ENCODE data around the gene BCL2L13. TPM values are rescaled to one million over a fixed set of nuclear protein-coding genes. Genes with fewer than 3 reads are reported as not detected.

The BCL2L13 gene
- polyA plus RNA-seq, 1 experiment = 74.3 TPM

DNA sequence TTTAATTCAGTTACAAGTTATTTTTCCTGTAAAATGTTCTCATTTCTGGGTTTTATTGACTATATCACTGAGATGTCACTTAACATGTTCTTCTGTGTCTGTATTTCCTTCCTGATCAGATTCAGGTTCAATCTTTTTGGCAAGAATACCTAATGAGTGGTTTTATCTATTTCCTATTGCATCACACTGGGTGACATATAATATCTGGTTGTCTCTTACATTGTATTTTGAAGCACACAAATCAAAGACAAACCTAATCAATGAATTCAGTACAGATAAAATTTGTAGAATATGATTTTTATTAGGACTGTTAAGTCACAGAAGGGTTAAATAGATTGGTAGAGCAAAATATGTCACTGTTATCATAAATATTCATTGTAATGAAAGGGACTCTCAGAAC, 60.4 kb downstream of the BCL2L13 start:
- H3K36me3 ChIP-seq (ENCODE audit: control insufficient read depth, insufficient read depth, low read length) = peaks cover 1% of the 10 kb centered on the region
- H3K4me3 ChIP-seq (ENCODE audit: low read depth, low read length) = no peak overlapping the region
- CTCF ChIA-PET = no interaction called here
- POLR2A ChIA-PET = no interaction called here
- TF ChIP-seq, protein P1, sequence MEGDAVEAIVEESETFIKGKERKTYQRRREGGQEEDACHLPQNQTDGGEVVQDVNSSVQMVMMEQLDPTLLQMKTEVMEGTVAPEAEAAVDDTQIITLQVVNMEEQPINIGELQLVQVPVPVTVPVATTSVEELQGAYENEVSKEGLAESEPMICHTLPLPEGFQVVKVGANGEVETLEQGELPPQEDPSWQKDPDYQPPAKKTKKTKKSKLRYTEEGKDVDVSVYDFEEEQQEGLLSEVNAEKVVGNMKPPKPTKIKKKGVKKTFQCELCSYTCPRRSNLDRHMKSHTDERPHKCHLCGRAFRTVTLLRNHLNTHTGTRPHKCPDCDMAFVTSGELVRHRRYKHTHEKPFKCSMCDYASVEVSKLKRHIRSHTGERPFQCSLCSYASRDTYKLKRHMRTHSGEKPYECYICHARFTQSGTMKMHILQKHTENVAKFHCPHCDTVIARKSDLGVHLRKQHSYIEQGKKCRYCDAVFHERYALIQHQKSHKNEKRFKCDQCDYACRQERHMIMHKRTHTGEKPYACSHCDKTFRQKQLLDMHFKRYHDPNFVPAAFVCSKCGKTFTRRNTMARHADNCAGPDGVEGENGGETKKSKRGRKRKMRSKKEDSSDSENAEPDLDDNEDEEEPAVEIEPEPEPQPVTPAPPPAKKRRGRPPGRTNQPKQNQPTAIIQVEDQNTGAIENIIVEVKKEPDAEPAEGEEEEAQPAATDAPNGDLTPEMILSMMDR (IDR thresholded peaks at IDR 0.05; ENCODE audit: insufficient read depth, low read depth, low read length) = no peak
- no peaks in the 10 kb centered on the region for H3K27me3 ChIP-seq (ENCODE audit: control insufficient read depth, insufficient read depth, low read length)
- no peak for DNase-seq (ENCODE audit: low read depth)

DNA sequence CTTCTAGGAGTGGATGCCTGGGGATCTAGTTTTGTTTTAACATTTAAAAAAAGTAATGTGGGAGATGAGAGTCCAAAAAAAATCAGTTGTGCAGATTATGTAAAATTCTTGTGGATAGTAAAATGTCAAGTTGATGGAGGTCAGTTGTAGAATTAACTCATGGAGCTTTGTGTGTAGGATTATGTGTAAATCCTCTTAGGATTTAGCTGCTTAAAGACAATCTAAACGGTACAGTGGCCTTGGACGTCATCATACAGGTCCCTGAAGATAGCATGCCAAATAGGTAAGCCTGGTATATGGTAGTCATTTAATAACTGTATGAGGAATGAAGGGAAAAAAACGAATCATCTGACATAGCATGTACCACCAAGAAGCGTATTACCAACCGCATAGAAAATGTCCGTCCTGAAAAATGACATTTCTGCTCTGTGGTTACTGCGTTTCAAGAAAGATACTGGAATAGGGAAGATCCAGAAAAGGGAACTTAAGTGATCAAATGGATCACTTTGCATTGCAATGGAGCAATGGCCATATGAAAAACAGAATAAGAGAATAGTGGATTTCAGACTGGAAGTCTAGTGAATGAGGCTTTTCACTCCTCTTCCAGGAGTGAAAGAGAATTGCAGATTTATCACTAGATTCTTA, 61.3 kb downstream of the BCL2L13 start:
- Histone ChIP-seq H3K27me3 (ENCODE audit: control insufficient read depth, insufficient read depth, low read length) (no peaks in the 10 kb centered on the region), H3K4me3 (ENCODE audit: low read depth, low read length) (no peak overlapping the region), H3K36me3 (ENCODE audit: control insufficient read depth, insufficient read depth, low read length) (peaks cover 1% of the 10 kb centered on the region)
- ChIA-PET POLR2A (no interaction called here), CTCF (no interaction called here)
- DNase-seq (ENCODE audit: low read depth) = no peak
- TF ChIP-seq, protein P1 (IDR thresholded peaks at IDR 0.05; ENCODE audit: insufficient read depth, low read depth, low read length) = no peak

DNA sequence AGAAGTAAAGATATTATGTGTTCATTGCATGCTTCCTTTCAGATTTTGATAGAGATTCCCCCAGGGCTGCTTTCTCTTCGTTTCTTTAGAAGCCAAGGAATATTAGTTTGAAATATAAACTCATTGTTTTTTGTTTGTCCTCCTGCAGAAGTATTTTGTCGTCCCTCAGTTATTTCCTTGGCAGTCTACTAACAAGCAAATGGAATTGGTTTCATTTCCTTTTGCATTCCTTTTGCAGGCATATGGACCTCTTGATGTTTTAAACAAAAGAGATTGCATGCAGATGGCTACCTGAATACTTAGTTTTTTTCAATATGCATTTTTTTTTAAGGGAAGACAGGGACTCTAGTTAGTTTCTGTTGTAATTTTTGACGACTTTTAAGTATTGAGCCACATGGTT, 62.2 kb downstream of the BCL2L13 start:
- no peaks in the 10 kb centered on the region for H3K27me3 ChIP-seq (ENCODE audit: control insufficient read depth, insufficient read depth, low read length)
- no peak overlapping the region for H3K4me3 ChIP-seq (ENCODE audit: low read depth, low read length)
- TF ChIP-seq, protein P1 (IDR thresholded peaks at IDR 0.05; ENCODE audit: insufficient read depth, low read depth, low read length) = no peak
- CTCF ChIA-PET = interaction anchor here (0.6 kb wide), 1 partner anchor 1309 kb away, joined by 3 read pairs; no protein-coding TSS in a partner anchor
- POLR2A ChIA-PET = no interaction called here
- no peak for DNase-seq (ENCODE audit: low read depth)
- peaks cover 1% of the 10 kb centered on the region for H3K36me3 ChIP-seq (ENCODE audit: control insufficient read depth, insufficient read depth, low read length)

DNA sequence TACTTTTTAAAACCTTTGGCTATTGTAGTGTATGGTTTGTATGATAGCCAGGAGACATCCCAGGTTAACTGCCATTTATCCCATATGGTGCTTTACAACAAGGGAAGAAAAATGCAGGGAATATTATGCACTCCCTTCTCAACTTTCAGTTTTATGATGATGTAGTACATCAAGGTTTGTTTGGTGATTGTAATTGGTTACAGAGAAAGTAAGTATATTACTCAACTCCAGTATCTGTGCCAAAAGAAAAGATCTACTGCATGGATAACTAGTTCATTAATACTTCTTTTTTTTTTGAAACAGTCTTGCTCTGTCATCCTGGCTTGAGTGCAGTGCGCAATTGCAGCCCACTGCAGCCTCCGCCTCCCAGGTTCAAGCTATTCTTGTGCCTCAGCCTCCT, 65.3 kb downstream of the BCL2L13 start:
- H3K36me3 ChIP-seq (ENCODE audit: control insufficient read depth, insufficient read depth, low read length) = peaks cover 1% of the 10 kb centered on the region
- TF ChIP-seq, protein P1 (IDR thresholded peaks at IDR 0.05; ENCODE audit: insufficient read depth, low read depth, low read length) = no peak
- ChIA-PET POLR2A (no interaction called here), CTCF (no interaction called here)
- H3K4me3 ChIP-seq (ENCODE audit: low read depth, low read length) = no peak overlapping the region
- H3K27me3 ChIP-seq (ENCODE audit: control insufficient read depth, insufficient read depth, low read length) = no peaks in the 10 kb centered on the region
- DNase-seq (ENCODE audit: low read depth) = no peak

DNA sequence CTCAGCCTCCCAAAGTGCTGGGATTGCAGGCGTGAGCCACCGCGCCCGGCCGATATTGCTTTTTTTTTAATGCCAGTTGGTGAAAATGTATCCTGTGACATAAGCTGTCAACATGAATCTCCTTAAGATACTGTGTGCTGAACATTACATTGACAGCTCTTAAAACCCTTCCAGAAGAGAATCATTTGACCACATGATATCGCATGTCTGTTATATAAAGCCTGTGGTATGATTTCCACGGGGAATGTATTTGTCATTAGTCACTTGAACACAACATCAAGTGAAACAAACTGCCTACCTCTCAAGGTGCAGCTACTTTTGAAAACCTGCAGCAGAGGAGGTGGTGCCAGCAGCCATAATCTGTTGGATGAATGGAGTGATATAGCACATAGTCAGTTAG, 67.0 kb downstream of the BCL2L13 start:
- TF ChIP-seq, protein P1 (IDR thresholded peaks at IDR 0.05; ENCODE audit: insufficient read depth, low read depth, low read length) = no peak
- Histone ChIP-seq H3K36me3 (ENCODE audit: control insufficient read depth, insufficient read depth, low read length) (peaks cover 1% of the 10 kb centered on the region), H3K4me3 (ENCODE audit: low read depth, low read length) (no peak overlapping the region), H3K27me3 (ENCODE audit: control insufficient read depth, insufficient read depth, low read length) (no peaks in the 10 kb centered on the region)
- ChIA-PET CTCF (interaction anchor here (0.6 kb wide), 1 partner anchor 19 kb away, joined by 4 read pairs; no protein-coding TSS in a partner anchor), POLR2A (no interaction called here)
- DNase-seq (ENCODE audit: low read depth) = no peak

Data from BJ (cell line).